ENCODE results near the gene SERBP1. TPM values are rescaled to one million over a fixed set of nuclear protein-coding genes. Genes with fewer than 3 reads are reported as not detected.

SERBP1 gene
- total RNA-seq, 6 experiments from 2014 or later, result 65.6 to 156 (median 96.6) TPM

DNA sequence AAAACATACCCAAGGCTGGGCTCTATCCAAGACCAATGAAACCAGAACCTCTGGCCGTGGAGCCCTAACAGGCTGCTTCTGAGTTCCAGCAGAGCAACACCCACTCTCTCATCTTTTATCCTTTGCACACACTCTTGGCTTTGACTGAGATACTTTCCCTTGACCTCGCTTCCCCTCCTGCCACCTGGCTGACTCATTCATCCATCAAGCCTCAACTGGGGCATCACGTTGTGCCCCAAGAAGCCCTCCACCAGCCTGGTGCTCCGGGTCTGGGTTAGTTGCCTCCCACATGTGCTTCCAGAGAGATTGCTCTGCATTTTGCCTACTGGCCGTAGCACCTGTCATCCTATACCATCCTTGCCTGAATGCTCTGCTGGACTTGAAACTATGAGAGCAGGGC, 34.5 kb upstream of the SERBP1 start:
- 75% methylated on average over 4 of the region's 5 CpGs for WGBS (ENCODE audit: insufficient coverage, low coverage, low lambda C conversion rate, missing lambda C conversion rate)
- Histone ChIP-seq H3K4me1 (no peaks in the 10 kb centered on the region), H3K27me3 (no peaks in the 10 kb centered on the region)

GRCh38 chr1:67464058-67464457, 33.9 kb upstream of the SERBP1 start:
- WGBS (ENCODE audit: insufficient coverage, low coverage, low lambda C conversion rate, missing lambda C conversion rate), result 91% methylated on average over 2 of the region's 2 CpGs
- no peaks in the 10 kb centered on the region for H3K36me3 ChIP-seq
- DNase-seq (no peak), ATAC-seq (no peak)
- no peaks in the 10 kb centered on the region for H3K4me1 ChIP-seq
- no peaks in the 10 kb centered on the region for H3K9me3 ChIP-seq
- TF ChIP-seq CTCF (IDR thresholded peaks at IDR 0.05), result no peak
- TF ChIP-seq POLR2A (IDR thresholded peaks at IDR 0.05), result no peak
- H3K27me3 ChIP-seq, result no peaks in the 10 kb centered on the region
- H3K4me3 ChIP-seq, result no peak overlapping the region
- H3K27ac ChIP-seq, result no peak overlapping the region
- intact Hi-C loops (cut with DNase I), result no loop called here

More for the DNA sequence above, 34.5 kb upstream of the SERBP1 start:
- ATAC-seq (no peak), DNase-seq (no peak)
- H3K4me3 ChIP-seq, result no peak overlapping the region
- no peaks in the 10 kb centered on the region for H3K9me3 ChIP-seq
- H3K36me3 ChIP-seq, result no peaks in the 10 kb centered on the region
- H3K27ac ChIP-seq, result no peak overlapping the region
- TF ChIP-seq CTCF (IDR thresholded peaks at IDR 0.05) (no peak), POLR2A (IDR thresholded peaks at IDR 0.05) (no peak)
- intact Hi-C loops (cut with DNase I), result no loop called here

GRCh38 chr1:67463298-67463955, 33.2 kb upstream of the SERBP1 start:
- Histone ChIP-seq H3K27ac (no peak overlapping the region), H3K4me1 (no peaks in the 10 kb centered on the region), H3K4me3 (no peak overlapping the region), H3K9me3 (no peaks in the 10 kb centered on the region), H3K36me3 (no peaks in the 10 kb centered on the region), H3K27me3 (no peaks in the 10 kb centered on the region)
- TF ChIP-seq POLR2A (IDR thresholded peaks at IDR 0.05) (no peak), CTCF (IDR thresholded peaks at IDR 0.05) (no peak)
- intact Hi-C loops (cut with DNase I), result no loop called here
- 86% methylated on average over 7 of the region's 7 CpGs for WGBS (ENCODE audit: insufficient coverage, low coverage, low lambda C conversion rate, missing lambda C conversion rate)
- no peak for DNase-seq
- ATAC-seq, result no peak

DNA sequence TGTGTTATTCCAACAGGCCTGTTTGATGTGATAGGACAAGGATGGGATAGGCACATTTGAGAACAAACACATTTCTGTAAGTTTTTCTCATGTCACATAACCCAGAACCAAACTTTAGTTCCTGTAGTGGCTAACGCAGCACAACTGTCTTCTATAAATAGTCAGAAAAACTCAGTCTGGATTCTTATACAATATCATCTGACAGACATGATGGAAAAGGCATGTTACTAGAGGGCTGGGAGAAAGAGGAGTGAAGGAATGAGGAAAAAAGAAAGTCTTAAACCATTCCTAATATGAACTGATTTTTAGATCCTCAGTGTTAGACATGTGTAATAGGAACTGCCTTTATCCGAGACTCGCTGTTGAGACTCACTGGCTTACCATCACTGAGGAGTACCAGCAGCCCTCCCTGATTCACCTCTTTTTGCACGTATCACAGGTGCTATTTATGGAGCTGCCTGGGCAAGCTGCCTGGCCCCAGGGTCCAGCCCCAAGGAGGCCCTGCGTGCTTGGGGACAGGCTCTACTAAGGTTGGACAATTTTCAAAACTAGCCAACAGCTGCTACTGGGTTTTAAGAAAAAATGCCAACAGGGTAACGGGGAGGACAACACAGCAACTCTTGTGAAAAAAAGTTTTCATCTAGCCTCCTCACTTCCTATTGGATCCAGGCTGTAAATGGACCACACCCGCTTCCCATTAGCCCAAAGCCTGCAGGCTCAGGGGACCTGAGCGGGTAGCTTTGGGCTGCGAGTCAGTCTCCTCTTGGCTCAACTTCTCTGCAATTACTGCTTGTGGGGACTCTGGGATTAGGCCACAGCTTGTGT, 30.7 kb upstream of the SERBP1 start:
- Histone ChIP-seq H3K27me3 (no peaks in the 10 kb centered on the region), H3K36me3 (no peaks in the 10 kb centered on the region), H3K27ac (no peak overlapping the region), H3K4me3 (no peak overlapping the region), H3K9me3 (no peaks in the 10 kb centered on the region), H3K4me1 (no peaks in the 10 kb centered on the region)
- WGBS (ENCODE audit: insufficient coverage, low coverage, low lambda C conversion rate, missing lambda C conversion rate), result 75% methylated on average over 7 of the region's 9 CpGs
- DNase-seq (no peak), ATAC-seq (no peak)
- intact Hi-C loops (cut with DNase I), result no loop called here
- TF ChIP-seq CTCF (IDR thresholded peaks at IDR 0.05) (no peak), POLR2A (IDR thresholded peaks at IDR 0.05) (no peak)
